NK-92 treated with Interleukin-12 subunit alpha and Interleukin-12 subunit beta, amount 100 ng/mL, for 24 hours (cell line): ENCODE measurements around the gene GFRA1.

ENCODE experiments used
- DNase-seq: peaks from one replicate; lab custom pipeline; 2025; lab: John Stamatoyannopoulos, UW

Gene GFRA1

GRCh38 chr10:116240157-116240950, 32.7 kb downstream of the GFRA1 start:
- DNase-seq: no peak

- DNase-seq: no peak
Measured at GRCh38 chr10:116239229-116239628, 33.8 kb downstream of the GFRA1 start.

- DNase-seq: no peak
Measured at GRCh38 chr10:116237970-116238369, 35.0 kb downstream of the GFRA1 start.

- no peak for DNase-seq
Measured at GRCh38 chr10:116237260-116237659, 35.7 kb downstream of the GFRA1 start.

GRCh38 chr10:116233230-116233629, 39.8 kb downstream of the GFRA1 start:
- no peak for DNase-seq

GRCh38 chr10:116232613-116233012, 40.4 kb downstream of the GFRA1 start:
- no peak for DNase-seq

GRCh38 chr10:116226766-116227165, 46.2 kb downstream of the GFRA1 start:
- no peak for DNase-seq

GRCh38 chr10:116226053-116226452, 47.0 kb downstream of the GFRA1 start:
- DNase-seq: no peak

- no peak for DNase-seq
Measured at GRCh38 chr10:116223289-116223688, 49.7 kb downstream of the GFRA1 start.

- no peak for DNase-seq
Measured at GRCh38 chr10:116221053-116221452, 52.0 kb downstream of the GFRA1 start.

GRCh38 chr10:116216676-116217075, 56.3 kb downstream of the GFRA1 start:
- DNase-seq: no peak

- DNase-seq: no peak
Measured at GRCh38 chr10:116215651-116216050, 57.4 kb downstream of the GFRA1 start.

GRCh38 chr10:116211682-116212081, 61.3 kb downstream of the GFRA1 start:
- DNase-seq: no peak

GRCh38 chr10:116210588-116211346, 62.2 kb downstream of the GFRA1 start:
- no peak for DNase-seq

GRCh38 chr10:116209781-116210180, 63.2 kb downstream of the GFRA1 start:
- no peak for DNase-seq

- DNase-seq: no peak
Measured at GRCh38 chr10:116208956-116209567, 63.9 kb downstream of the GFRA1 start.

- DNase-seq: no peak
Measured at GRCh38 chr10:116207690-116208089, 65.3 kb downstream of the GFRA1 start.

- no peak for DNase-seq
Measured at GRCh38 chr10:116203661-116204060, 69.3 kb downstream of the GFRA1 start.

GRCh38 chr10:116201670-116202430, 71.2 kb downstream of the GFRA1 start:
- DNase-seq: no peak

- DNase-seq: no peak
Measured at GRCh38 chr10:116201011-116201410, 72.0 kb downstream of the GFRA1 start.

GRCh38 chr10:116198676-116199035, 74.3 kb downstream of the GFRA1 start:
- no peak for DNase-seq

- no peak for DNase-seq
Measured at GRCh38 chr10:116197946-116198675, 74.9 kb downstream of the GFRA1 start.
